B cell (primary cell): ENCODE measurements around the gene KLHL17. TPM values are rescaled to one million over a fixed set of nuclear protein-coding genes. Genes with fewer than 3 reads are reported as not detected.

Experiments used
- ATAC-seq: fragments of 200-7000 bp; cut with Tn5 transposase; one replicate; pipeline ENCODE4 v1.10.0; 2021; ENCODE audit warnings: low read depth, mild to moderate bottlenecking, moderate number of reproducible peaks, moderate library complexity
- CTCF ChIA-PET: fragments of 350-600 bp; sonication (Branson Sonifier 250); formaldehyde crosslinking; loops from one replicate; lab custom pipeline; 2021; ENCODE audit warnings: antibody characterized with exemption, inconsistent platforms; lab: Charles Lee
- POLR2A ChIA-PET: fragments of 350-600 bp; sonication (Branson Sonifier 250); formaldehyde crosslinking; loops from one replicate; lab custom pipeline; 2021; ENCODE audit warnings: antibody characterized with exemption; lab: Charles Lee
- DNase-seq: peaks from one replicate; pipeline ENCODE4 v3.0.0; 2013
- H2AFZ ChIP-seq: 2 replicates; pipeline ENCODE4 v1.6.1; 2012; ENCODE audit warnings: mild to moderate bottlenecking, low read depth, low read length; ENCODE audit not compliant: insufficient read depth, poor library complexity, severe bottlenecking
- H3K27ac ChIP-seq, 2 donors: 1 replicate in 1 of 2; 2 replicates in 1 of 2; pipeline ENCODE4 v1.5.1; 2012 to 2013; ENCODE audit warnings: low read length in 2 of 2, mild to moderate bottlenecking in 2 of 2, moderate library complexity in 1 of 2
- H3K27me3 ChIP-seq, 4 experiments: fragments of 200-600 bp in 1 of 4; sonication (generic) in 1 of 4; replicated peaks in 1 of 4; 1 replicate in 2 of 4; 2 replicates in 2 of 4; pipeline versions ENCODE4 v1.6.1 to v1.7.0; 2013 to 2016; ENCODE audit warnings: low read length in 3 of 4, mild to moderate bottlenecking in 2 of 4, mixed read lengths in 1 of 4, moderate library complexity in 1 of 4; ENCODE audit not compliant: insufficient read depth in 4 of 4, control insufficient read depth in 3 of 4; ENCODE audit errors: control extremely low read depth in 1 of 4
- H3K36me3 ChIP-seq, 2 experiments: replicated peaks in 1 of 2; 1 replicate in 1 of 2; 2 replicates in 1 of 2; pipeline versions ENCODE4 v1.6.1 to v1.7.1; 2013; ENCODE audit warnings: low read length in 1 of 2; ENCODE audit not compliant: insufficient read depth in 2 of 2, control insufficient read depth in 1 of 2; ENCODE audit errors: control extremely low read depth in 1 of 2, extremely low read depth in 1 of 2
- H3K4me1 ChIP-seq, 2 donors: fragments of 200-600 bp in 1 of 2; sonication (generic) in 1 of 2; 1 replicate in 1 of 2; 2 replicates in 1 of 2; pipeline versions ENCODE4 v1.5.1 to v1.6.1; 2013 to 2017; ENCODE audit warnings: low read length in 2 of 2; ENCODE audit not compliant: control insufficient read depth in 2 of 2, insufficient read depth in 2 of 2
- H3K4me2 ChIP-seq: replicated peaks from 2 replicates; pipeline ENCODE3; 2012; ENCODE audit warnings: mild to moderate bottlenecking, low read depth, low read length; ENCODE audit not compliant: poor library complexity, severe bottlenecking
- H3K4me3 ChIP-seq, 5 experiments: fragments of 200-600 bp in 1 of 5; sonication (generic) in 1 of 5; 1 replicate in 3 of 5; 2 replicates in 2 of 5; pipeline versions ENCODE4 v1.5.1 to v1.7.0; 2011 to 2016; ENCODE audit warnings: low read length in 4 of 5, mild to moderate bottlenecking in 4 of 5, low read depth in 2 of 5, control low read depth in 1 of 5, moderate library complexity in 1 of 5; ENCODE audit not compliant: insufficient read depth in 1 of 5; ENCODE audit errors: control extremely low read depth in 1 of 5, extremely low read depth in 1 of 5
- H3K79me2 ChIP-seq: fragments of 200-600 bp; sonication (generic); one replicate; pipeline ENCODE4 v1.6.0; 2016; ENCODE audit warnings: low read length; ENCODE audit not compliant: control insufficient read depth, insufficient read depth
- H3K9ac ChIP-seq: fragments of 200-600 bp; sonication (generic); 2 replicates; pipeline ENCODE4 v1.6.1; 2017; ENCODE audit warnings: mild to moderate bottlenecking, low read length, moderate library complexity
- H3K9me3 ChIP-seq, 3 donors: one replicate each; pipeline versions ENCODE4 v1.6.1 to v1.7.1; 2013; ENCODE audit warnings: low read length in 2 of 3; ENCODE audit not compliant: control insufficient read depth in 2 of 3, insufficient read depth in 1 of 3; ENCODE audit errors: control extremely low read depth in 1 of 3
- H4K20me1 ChIP-seq: 2 replicates; pipeline ENCODE4 v1.6.0; 2012; ENCODE audit warnings: mild to moderate bottlenecking, low read length; ENCODE audit not compliant: insufficient read depth, control insufficient read depth, poor library complexity, severe bottlenecking
- H3K27ac Mint-ChIP-seq: one replicate; pipeline ENCODE4 v1.8.0; 2021; ENCODE audit warnings: mixed read lengths
- H3K27me3 Mint-ChIP-seq: one replicate; pipeline ENCODE4 v1.8.0; 2021; ENCODE audit warnings: mixed read lengths
- H3K4me1 Mint-ChIP-seq: one replicate; pipeline ENCODE4 v1.8.0; 2021; ENCODE audit warnings: mixed read lengths
- H3K4me3 Mint-ChIP-seq: one replicate; pipeline ENCODE4 v1.8.0; 2021; ENCODE audit warnings: mixed read lengths
- H3K9me3 Mint-ChIP-seq: one replicate; pipeline ENCODE4 v1.8.0; 2022; ENCODE audit warnings: mixed read lengths; ENCODE audit not compliant: insufficient read depth
- EZH2 ChIP-seq: IDR thresholded peaks from 2 replicates; pipeline ENCODE4 v1.6.1; 2012; ENCODE audit warnings: borderline replicate concordance, low read depth, mild to moderate bottlenecking, moderate library complexity, low read length; ENCODE audit not compliant: insufficient read depth, poor library complexity, severe bottlenecking
- WGBS: methylation state at CpG from one replicate; pipeline ENCODE4 v1.1.5; 2013; ENCODE audit warnings: missing lambda C conversion rate; ENCODE audit not compliant: insufficient coverage; 5-methylcytosine and 5-hydroxymethylcytosine counted together
- intact Hi-C: fragments of 100-400 bp; cut with micrococcal nuclease; formaldehyde crosslinking; loops from one replicate; pipeline ENCODE4 v1.10.0; 2022
- polyA plus RNA-seq: library from polyadenylated mRNA; depleted of rRNA; stranded (reverse); fragments of >200 nt; gene quantifications from 2 replicates; pipeline ENCODE4 v1.2.3, GENCODE V29; 2012
- total RNA-seq, 2 donors: library from RNA; stranded (reverse); fragments of 120-200 nt in 1 of 2; gene quantifications; 1 replicate in 1 of 2; 2 replicates in 1 of 2; pipeline versions ENCODE4 v1.2.3 to v1.2.4, GENCODE V29; 2013 to 2022
- TF ChIP-seq, protein P1 (sequence below): fragments of 200-600 bp; IDR thresholded peaks from one replicate; pipeline ENCODE4 v1.8.0; 2022; ENCODE audit warnings: antibody characterized with exemption, mild to moderate bottlenecking

Gene KLHL17
- total and polyA plus RNA-seq, 2 donors (not counting 1 experiment from before 2014, with no cell fraction given) = 30.1 to 57.5 TPM

- peaks cover 35% of the 10 kb centered on the region for H3K27me3 Mint-ChIP-seq
- H3K4me1 Mint-ChIP-seq = peaks cover 10% of the 10 kb centered on the region
- H3K27ac ChIP-seq = no peak overlapping the region
- no peak for DNase-seq
- no peaks in the 10 kb centered on the region for H3K36me3 ChIP-seq
- no peaks in the 10 kb centered on the region for H4K20me1 ChIP-seq
- POLR2A ChIA-PET = no interaction called here
- H3K79me2 ChIP-seq = no peaks in the 10 kb centered on the region
- H3K4me3 ChIP-seq = no peak overlapping the region
- no peaks in the 10 kb centered on the region for H3K9me3 Mint-ChIP-seq
- H2AFZ ChIP-seq = no peak overlapping the region
- no peak overlapping the region for H3K4me2 ChIP-seq
- CTCF ChIA-PET = no interaction called here
- H3K27me3 ChIP-seq = peaks cover 0 to 54% (median 18%) of the 10 kb centered on the region in 4 experiments
- intact Hi-C loops = no loop called here
- no peak overlapping the region for H3K9ac ChIP-seq
- no peak for ATAC-seq
- H3K9me3 ChIP-seq = peaks cover 0 to 9% (median 0%) of the 10 kb centered on the region in 3 donors
- H3K27ac Mint-ChIP-seq = no peak overlapping the region
- no peak overlapping the region for H3K4me3 Mint-ChIP-seq
- peaks cover 12 to 13% of the 10 kb centered on the region in 2 donors for H3K4me1 ChIP-seq
- WGBS = 62% methylated on average over 29 of the region's 31 CpGs
- TF ChIP-seq, protein P1, sequence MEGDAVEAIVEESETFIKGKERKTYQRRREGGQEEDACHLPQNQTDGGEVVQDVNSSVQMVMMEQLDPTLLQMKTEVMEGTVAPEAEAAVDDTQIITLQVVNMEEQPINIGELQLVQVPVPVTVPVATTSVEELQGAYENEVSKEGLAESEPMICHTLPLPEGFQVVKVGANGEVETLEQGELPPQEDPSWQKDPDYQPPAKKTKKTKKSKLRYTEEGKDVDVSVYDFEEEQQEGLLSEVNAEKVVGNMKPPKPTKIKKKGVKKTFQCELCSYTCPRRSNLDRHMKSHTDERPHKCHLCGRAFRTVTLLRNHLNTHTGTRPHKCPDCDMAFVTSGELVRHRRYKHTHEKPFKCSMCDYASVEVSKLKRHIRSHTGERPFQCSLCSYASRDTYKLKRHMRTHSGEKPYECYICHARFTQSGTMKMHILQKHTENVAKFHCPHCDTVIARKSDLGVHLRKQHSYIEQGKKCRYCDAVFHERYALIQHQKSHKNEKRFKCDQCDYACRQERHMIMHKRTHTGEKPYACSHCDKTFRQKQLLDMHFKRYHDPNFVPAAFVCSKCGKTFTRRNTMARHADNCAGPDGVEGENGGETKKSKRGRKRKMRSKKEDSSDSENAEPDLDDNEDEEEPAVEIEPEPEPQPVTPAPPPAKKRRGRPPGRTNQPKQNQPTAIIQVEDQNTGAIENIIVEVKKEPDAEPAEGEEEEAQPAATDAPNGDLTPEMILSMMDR = no peak
Measured at GRCh38 chr1:916173-917075, 44.0 kb upstream of the KLHL17 start.

GRCh38 chr1:917076-917459, 43.3 kb upstream of the KLHL17 start:
- Mint-ChIP-seq H3K4me1 (peaks cover 13% of the 10 kb centered on the region), H3K9me3 (no peaks in the 10 kb centered on the region), H3K27me3 (peaks cover 37% of the 10 kb centered on the region), H3K27ac (no peak overlapping the region), H3K4me3 (no peak overlapping the region)
- no peak for ATAC-seq
- Histone ChIP-seq H4K20me1 (no peaks in the 10 kb centered on the region), H3K27ac (no peak overlapping the region), H2AFZ (no peak overlapping the region), H3K36me3 (no peaks in the 10 kb centered on the region), H3K4me1 (peaks cover 14 to 16% of the 10 kb centered on the region in 2 donors), H3K9me3 (peaks cover 0 to 15% (median 0%) of the 10 kb centered on the region in 3 donors), H3K4me2 (no peak overlapping the region), H3K27me3 (peaks cover 0 to 60% (median 21%) of the 10 kb centered on the region in 4 experiments), H3K4me3 (no peak overlapping the region), H3K9ac (no peak overlapping the region), H3K79me2 (no peaks in the 10 kb centered on the region)
- CTCF ChIA-PET = no interaction called here
- no peak for DNase-seq
- 83% methylated on average over 7 of the region's 7 CpGs for WGBS
- intact Hi-C loops = no loop called here
- POLR2A ChIA-PET = no interaction called here
- no peak for TF ChIP-seq EZH2
- TF ChIP-seq, protein P1 = no peak
